ENCODE results near the gene IFT57. TPM values are rescaled to one million over a fixed set of nuclear protein-coding genes. Genes with fewer than 3 reads are reported as not detected.

The IFT57 gene
- total RNA-seq, 1 donor from 2014 or later: 46.8 TPM

DNA sequence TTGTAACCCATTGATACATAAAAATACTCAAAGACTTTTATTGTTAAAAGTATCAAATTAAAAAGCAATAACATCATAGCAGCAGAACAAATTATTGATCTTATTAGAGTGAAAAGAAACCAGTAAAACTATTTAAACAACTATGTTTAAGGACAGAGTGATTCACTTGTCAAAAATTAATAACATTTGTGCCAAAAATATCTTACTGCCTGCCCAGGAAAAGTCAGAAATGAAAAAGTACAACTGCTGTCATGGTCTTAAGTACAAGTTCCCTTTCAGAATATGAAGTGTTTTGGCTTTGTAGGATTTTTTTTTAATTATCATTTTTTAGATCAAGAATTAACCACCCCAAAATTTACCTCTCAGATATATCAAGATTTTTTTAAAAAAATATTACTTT, 3.4 kb downstream of the IFT57 start:
- DNase-seq (ENCODE audit: low spot score): no peak

DNA sequence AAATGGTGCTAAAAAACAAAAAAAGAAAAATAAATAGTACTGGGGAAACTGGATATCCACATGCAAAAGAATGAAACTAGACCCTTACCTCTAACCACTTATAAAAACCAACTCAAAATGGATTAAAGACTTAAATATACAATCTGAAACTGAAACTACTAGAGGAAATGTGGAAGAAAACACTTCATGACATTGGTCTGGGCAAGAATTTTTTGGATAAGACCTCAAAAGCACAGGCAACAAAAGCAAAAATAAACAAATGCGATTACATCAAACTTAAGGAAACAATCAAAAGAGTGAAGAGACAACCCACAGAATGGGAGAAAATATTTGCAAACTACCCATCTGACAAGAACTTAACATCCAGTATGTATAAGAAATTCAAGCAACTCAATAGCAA, 6.4 kb downstream of the IFT57 start:
- no peak for DNase-seq (ENCODE audit: low spot score)

DNA sequence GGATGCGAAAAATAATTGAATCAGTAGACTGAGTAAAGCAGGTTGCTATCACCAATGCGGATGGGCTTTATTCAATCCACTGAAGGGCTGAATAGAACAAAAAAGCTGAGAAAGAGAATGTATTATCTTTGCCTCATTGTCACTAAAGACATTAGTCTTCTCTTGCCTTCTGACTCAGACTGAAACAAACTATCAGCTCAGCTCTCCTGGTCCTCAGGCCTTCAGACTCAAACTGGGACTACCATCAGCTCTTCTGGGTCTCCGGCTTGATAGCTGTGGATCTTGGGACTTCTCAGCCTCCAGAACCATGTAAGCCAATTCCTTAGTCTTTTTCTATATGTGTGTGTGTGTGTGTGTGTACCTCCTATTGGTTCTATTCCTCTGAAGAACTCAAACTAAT, 12.6 kb downstream of the IFT57 start:
- no peak for DNase-seq (ENCODE audit: low spot score)

DNA sequence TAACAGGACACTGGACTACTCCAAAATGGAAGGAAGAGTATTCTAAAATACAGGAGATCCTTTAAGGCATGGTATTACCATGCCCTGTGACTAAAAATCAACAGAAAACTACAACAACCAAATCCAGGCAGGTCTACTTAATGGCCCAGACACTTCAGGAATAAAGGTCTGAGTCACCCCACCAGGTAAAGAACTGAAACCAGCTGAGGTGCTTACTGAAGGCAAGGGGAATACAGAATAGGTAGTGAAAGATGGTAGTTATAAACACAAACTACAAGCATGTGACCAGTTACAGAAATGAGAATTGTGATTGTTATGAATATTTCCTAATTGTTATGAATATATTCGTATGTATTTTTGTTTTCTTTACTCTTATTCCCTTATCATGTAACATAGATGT, 13.4 kb downstream of the IFT57 start:
- DNase-seq (ENCODE audit: low spot score): no peak

DNA sequence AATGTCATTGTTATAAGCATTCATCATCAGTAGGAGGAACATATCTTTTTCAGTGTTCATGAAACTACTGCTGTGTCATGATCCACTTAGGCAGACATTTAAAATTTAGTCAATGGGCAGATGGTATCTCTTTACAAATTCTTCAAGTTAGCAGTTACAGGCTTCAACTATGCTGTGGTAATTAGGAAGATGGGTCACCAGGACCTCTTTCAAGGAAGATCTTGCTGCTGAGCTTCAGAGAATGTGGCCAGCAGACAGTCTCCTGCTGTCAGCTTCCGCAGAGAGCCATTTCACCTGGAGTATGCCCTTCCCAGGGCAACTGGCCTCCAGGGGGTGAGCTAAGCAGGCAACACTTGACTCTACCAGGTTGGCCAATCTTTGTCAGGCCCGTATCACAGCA, 19.4 kb downstream of the IFT57 start:
- DNase-seq (ENCODE audit: low spot score): no peak

DNA sequence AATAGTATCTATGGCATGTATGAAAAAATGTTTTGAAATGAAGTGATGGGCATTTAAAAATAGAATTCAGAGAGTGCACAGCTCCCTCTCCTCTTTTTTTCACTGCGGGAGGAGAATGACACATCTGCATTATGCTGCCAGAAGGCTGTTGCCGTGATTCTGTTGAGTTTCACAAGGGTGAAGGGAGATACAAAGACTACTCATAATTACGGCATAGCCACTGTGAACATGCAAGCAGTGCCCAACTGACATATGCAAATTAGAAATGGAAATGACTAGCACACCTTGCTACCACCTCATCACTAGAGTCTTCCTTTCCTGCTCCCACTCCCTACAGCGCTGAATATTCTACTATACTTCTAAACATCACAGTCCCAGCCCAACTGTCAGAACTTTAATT, 20.1 kb downstream of the IFT57 start:
- DNase-seq (ENCODE audit: low spot score): no peak

DNA sequence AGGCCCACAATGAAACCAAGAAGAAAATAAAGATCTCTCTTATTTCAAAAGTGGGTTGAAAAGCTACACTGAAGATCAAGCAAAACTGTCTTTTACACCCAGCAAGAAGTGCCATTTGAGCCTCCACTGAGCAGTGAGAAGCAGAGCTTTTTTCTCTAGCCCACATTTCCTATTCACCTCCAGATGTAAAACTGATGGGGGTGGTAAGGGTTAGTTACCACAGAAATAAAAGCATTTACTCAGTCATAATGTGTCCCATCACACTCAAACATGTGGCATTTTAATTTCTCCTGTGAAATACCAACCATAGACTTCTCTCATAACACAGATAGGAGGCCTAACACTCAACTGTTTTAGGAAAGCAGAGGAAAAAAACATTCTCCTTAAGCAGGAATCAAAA, 21.0 kb downstream of the IFT57 start:
- DNase-seq (ENCODE audit: low spot score): no peak

DNA sequence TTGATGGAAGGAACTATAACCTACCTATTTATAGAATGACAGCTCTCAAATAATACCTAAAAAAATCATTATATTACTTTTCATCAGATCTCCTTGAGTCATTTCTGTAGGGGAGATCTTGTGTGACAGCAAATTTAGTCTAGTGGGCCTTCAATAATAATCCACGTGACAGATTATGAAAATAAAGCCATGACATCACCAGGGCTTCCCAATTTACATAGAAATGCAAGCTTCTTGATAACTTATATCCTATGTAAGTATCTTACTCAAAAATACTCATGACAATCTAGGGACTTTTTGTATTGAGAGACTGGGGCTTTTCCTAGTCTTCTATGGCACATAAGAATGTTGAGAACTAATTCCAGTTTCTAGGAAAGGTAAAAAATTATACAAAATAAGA, 21.6 kb downstream of the IFT57 start:
- no peak for DNase-seq (ENCODE audit: low spot score)

DNA sequence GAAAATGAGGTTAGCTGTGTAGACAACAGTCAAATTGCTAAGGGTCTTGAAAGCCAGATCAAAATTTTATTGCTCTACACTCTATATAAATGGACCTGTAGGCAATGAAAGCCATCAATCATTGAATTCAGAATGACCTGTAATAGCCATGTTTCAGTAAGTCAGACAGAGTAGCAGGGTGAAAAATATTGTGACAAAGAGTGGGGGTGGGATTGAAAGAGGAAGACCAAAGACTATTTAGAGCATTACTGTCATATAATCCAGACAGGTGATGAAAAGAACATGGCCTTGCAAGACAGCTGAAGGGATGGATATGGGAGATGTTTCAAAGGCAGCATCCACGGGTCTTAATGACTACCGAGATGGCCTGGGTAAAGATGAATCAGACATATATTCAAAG, 22.2 kb downstream of the IFT57 start:
- DNase-seq (ENCODE audit: low spot score): no peak

DNA sequence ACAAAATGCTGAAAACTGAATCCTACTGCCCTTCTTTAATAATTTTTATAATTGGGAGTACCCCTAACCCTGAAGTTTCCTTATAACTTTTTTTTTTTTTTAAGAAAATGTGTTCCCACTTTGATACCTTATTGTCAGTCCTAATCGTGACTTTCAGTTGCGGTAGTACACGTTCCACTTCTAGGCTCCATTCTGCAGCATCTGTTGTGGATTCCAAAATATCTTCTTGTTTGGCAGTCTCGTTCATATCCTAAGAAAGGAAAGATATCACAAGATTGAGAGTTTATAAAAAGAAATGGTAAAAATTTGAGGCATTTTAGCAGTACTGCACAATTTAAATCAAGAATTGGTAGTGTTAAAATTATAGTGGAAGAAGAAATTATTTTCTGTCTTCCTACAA, 30.8 kb downstream of the IFT57 start:
- no peak for DNase-seq (ENCODE audit: low spot score)

DNA sequence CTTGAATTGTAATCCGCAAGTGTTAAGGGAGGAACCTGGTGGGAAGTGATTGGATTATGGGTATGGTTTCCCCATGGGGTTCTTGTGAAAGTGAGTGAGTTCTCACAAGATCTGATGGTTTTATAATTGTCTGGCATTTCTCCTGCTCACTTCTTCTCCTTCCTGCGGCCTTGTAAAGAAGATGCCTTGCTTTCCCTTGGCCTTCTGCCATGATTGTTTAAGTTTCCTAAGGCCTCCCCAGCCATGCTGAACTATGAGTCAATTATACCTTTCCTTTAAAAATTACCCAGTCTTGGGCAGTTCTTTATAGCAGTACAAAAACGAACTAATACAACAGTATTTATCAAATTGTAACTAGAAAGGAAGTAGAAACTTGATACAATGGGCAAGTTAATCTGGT, 31.9 kb downstream of the IFT57 start:
- no peak for DNase-seq (ENCODE audit: low spot score)

DNA sequence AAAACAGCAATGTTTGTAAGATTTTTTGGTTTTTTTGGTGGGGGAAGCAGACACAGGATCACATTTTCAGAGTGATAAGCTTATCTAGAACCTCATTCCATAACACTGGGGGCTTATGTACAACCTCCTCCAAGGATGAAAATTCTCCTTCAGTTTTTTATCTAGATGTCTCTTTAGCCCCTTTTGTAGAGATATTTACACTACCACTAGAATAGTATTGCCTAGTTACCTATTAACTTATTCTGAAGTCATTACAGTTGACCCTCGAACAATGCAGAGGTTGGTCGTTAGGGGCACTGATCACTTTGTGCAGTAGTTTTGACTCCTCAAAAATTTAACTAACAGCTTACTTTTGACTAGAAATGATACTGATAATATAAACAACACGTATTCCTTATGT, 32.8 kb downstream of the IFT57 start:
- no peak for DNase-seq (ENCODE audit: low spot score)

DNA sequence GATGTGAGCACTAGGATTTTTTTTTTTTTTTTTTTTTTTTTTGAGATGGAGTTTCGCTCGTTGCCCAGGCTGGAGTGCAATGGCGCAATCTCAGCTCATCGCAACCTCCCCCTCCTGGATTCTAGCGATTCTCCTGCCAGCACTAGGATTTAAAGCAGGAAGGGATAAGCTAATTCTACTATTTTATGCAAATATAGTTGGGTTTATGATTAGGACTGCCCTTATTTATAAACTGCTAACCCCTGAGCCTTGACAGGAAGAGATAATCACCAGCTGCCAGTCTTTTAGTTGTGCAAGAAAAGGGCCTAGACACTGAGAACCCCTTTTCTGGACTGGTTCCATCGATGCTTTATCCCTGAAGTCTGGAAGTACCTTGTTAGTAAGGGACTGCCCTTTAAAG, 36.7 kb downstream of the IFT57 start:
- no peak for DNase-seq (ENCODE audit: low spot score)

DNA sequence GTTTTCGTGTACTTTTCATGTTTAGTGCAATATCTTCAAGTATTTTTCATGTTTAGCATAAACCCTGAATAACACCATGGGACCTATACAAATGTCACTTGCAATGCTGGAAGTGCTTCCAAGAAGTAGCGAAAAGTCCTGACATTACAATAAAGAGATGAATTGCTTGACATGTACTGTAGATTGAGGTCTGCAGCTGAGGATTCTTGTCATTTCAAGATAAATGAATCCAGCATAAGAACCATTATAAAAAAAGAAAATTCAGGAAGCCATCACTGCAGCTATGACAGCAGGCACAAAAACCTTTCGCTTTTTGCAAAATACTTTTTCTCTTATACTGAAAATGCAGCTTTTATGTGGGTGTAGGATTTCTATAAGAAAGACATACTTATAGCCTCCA, 37.4 kb downstream of the IFT57 start:
- DNase-seq (ENCODE audit: low spot score): no peak

DNA sequence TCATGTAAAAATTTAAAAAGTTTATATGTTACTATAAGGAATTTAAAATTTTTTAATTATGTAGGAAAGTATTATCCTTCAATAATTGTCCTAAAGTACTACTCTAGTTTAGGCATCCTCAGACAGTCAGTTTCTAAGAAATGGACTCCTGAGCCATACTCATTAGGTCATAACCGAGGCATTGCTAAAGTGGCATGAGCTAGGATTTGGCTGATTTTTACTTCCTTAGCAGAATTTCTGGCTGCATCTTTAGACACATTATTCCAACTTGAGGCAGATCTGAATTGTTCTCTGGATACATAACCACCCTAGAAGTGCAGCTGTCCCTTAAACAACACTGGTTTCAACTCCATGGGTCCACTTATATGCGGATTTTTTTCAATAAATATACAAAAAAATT, 38.3 kb downstream of the IFT57 start:
- DNase-seq (ENCODE audit: low spot score): no peak

DNA sequence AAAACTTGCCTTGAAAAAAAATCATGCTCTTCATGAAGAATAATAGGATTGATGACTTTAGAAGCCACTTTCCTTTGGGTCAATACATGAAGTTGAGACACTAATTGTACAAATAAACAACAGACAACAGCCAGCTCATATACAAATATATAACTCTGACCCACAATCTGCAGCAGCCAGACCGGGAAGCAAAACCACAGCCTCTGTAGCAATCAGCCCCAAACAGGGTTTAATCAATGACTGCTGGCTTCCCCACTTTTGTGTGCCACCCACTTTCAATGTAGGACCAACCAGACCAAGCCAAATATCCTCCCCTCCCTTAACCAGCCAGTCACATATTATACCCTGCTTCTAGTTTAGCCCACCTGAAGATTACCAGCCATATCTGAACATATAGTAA, 39.0 kb downstream of the IFT57 start:
- DNase-seq (ENCODE audit: low spot score): no peak

DNA sequence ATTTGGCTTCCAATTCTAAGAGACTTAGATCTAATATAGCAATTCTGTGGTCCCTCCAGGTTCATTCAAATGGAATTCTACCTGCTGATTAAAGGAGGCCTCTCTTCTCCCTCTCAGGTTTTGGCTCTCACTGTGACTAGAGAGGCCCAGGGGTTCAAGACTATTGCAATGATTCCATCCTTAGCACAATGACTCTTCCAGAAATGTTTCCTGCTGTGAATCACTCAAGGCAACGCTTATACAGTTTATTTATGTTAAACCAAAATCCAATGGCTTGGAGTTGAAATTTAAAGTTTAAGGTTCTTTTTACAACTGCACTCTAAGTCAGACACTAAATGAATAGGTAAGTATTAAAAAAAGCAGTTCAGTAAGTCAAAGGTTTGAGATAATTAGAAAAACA, 39.9 kb downstream of the IFT57 start:
- no peak for DNase-seq (ENCODE audit: low spot score)

DNA sequence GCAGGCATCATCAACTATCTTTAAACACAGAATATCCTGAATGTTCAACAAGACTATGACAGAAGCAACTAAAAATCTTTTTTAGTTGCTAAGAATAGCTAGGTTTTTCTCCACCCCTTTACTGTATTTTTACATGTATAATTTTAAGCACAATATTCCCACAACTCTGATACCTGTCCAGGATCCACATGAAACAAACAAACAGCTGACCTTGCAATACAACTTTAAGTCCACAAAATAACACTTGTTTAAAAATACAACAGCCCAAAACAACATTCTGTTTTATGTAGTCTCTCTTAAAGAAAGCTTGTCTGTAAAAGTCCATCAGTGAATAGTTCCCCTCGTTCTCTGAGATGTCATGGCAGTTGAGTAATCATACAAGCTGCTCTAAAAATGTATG, 41.1 kb downstream of the IFT57 start:
- DNase-seq (ENCODE audit: low spot score): no peak

DNA sequence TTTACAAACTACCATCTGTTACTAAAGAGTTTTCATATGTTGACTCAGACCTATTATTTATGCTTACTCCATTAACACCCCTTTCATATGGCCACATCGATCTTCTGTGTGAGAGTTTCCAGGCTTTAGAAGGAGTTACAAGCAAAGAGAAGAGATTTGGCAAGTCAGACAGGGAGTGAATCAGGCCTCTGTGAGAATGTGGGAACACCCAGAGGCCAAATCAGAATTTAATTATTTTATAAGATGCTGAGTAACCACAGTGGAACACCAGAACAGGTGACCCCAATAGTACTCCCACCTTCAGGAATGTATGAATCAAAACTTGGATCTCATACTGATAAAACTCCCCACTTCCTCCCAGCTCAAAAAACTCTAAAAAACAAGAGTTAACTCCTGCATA, 42.0 kb downstream of the IFT57 start:
- no peak for DNase-seq (ENCODE audit: low spot score)

DNA sequence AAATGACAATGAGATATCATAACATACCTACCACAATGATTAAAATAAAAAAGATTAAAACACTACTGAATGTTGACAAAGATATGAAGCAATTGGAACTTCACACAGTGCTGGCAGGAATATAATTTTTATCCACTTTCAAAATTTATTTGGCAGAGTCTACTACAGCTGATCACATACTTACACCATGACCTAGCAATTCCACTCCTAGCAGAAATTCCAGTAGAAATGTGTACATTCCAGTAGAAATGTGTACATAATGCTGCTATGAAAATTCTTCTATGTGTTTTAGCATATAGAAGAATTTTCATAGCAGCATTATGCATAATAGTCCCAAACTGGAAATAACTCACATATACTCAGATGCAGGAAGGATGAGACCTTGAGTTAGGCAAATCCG, 43.5 kb downstream of the IFT57 start:
- DNase-seq (ENCODE audit: low spot score): no peak

DNA sequence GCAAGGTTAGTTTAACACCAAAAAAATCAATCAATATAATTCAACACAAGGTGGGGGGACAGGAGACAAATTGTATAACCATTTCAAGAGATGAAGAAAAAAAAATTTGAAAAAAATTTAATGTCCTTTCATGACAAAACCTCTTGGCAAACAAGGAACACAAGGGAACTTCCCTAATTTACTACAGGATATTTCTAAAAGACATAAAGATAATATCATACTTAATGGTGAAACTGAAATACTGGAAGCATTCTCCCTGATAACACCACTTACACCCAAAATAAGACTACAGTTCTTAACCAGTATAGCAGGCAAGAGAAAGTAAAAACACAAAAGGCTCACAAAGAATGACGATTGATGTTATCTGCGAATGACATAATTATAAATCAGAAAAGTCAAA, 44.7 kb downstream of the IFT57 start:
- no peak for DNase-seq (ENCODE audit: low spot score)

DNA sequence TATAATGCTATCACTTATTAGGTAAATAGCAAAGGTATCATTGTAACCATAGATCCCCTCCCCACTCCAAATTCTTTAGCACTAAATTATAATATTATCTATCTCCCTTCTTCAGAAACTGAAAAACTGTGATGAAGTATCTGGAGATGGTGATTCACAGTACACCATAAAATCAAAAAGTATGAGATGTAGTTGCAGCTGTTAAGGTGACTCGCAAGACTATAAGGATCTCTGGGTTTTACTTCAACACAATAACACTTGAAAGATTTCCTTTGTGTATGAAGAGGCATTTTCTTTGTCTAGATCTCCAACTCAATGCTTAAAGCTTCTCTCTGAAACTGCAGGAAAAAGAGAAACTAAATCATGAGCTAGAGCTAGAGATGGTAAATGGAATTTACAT, 46.9 kb downstream of the IFT57 start:
- no peak for DNase-seq (ENCODE audit: low spot score)

DNA sequence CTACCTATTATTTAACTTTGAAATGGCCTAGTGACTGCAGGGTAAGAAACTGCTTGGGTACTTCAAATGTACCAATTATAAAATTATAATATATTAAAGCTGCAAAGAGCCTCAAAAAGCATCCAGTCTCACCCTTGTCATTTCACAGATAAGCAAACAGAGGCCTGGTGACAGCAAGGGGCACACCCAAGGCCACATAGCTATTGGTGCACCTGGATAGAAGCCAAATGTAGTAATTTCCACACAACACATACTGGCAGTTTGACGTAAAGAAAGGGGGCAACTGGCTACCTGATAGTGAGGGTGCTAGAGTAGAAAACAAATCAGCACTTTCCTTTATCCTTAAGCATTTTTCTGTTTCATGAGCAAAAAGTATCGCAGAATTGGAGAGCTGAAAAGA, 51.1 kb downstream of the IFT57 start:
- no peak for DNase-seq (ENCODE audit: low spot score)

DNA sequence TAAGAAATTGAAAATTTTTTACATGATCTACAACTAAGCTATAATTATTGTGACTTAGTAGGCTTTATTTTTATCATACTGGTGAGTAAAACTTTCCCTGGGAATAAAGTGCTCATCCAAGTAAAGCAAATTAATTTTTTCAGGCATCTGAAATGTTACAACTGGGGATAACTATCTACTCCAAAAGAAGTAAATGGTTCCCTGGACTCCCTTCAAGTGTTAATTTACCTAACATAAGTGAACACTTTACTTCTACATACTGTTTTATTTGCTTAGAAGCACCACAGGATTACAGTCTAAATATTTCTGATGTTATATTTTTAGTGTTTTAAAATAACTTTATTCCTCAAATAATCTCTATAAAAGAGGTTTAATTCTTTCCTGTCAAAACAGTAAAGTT, 57.8 kb downstream of the IFT57 start:
- no peak for DNase-seq (ENCODE audit: low spot score)

DNA sequence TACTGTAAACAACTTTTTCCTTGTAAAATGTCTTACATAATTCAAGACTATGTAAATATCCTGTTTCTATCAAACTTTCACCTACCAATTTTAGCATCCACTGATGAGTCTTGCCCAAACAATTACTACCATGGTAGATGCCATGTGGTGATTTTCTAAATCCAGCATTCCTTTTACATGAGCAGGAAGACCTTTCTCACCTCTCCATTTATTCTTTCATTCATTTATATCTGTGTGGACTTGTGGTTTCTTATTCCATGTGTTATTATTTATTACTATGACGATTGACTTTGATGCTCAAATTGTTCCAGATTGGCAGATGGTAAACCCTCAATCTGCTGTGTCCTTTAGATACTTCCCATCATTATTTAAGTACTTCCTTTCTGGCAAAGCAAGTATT, 62.4 kb downstream of the IFT57 start:
- DNase-seq (ENCODE audit: low spot score): no peak

Data from ureter (tissue), 1 donor.